NCI-H2029 treated with DMSO at 0.1 percent for 48 hours (cell line): ENCODE measurements around the gene CDCA4.

Source experiments
- DNase-seq: peaks from one replicate; lab custom pipeline; 2025; lab: John Stamatoyannopoulos, UW

Gene CDCA4

GRCh38 chr14:104989236-104989950 lies 31.5 kb downstream of the CDCA4 start:
- no peak for DNase-seq

- DNase-seq, result no peak
Observed at GRCh38 chr14:104986487-104987164, 34.3 kb downstream of the CDCA4 start.

DNA sequence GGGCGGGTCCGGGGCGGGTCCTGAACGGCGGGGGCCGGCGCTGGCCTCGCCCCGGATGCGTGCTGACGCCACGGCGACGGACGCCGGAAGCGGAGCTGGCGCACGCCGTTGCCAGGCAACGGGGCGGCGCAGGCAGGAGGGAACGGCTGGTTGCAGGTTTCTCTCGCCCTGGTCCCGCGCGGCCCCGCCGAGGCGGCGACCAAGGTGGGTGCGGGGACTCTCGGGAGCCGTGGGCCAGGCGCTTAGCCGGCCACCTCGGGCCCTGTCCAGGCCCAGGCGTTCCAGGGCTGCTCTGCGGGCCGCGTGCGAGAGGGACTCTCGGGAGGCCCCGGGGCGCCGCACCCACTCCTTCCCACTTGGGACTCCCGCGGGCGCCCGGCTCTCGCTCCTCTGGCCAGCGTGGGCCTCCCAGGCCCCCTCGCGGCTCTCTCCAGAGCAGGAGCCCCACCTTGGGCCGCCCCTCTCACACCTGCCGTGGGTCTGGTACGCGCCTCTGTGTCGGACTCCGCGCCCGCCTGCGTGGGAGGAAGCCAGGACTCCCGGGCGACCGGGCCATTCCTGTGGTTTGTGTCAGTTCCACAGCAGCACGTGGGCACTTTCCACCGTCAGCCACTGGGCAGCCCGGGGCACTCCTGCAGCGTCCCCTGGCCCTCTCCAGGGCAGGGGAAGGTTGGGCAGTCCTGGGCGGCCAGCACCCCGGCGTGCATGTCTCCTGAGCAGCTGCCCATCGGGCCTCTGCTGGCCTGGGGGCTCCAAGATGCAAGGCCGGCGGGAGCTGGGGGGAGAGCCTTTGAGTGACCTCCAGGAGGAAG lies 35.0 kb downstream of the CDCA4 start, which contains the start of gene CLBA1:
TSS of gene CLBA1 (plus strand) at position 114 of the 812 bp plus-strand sequence. CDS start at position 758, 644 bp downstream.
- no peak for DNase-seq

- DNase-seq, result no peak
Observed at GRCh38 chr14:104984056-104984894, 36.6 kb downstream of the CDCA4 start.

DNA sequence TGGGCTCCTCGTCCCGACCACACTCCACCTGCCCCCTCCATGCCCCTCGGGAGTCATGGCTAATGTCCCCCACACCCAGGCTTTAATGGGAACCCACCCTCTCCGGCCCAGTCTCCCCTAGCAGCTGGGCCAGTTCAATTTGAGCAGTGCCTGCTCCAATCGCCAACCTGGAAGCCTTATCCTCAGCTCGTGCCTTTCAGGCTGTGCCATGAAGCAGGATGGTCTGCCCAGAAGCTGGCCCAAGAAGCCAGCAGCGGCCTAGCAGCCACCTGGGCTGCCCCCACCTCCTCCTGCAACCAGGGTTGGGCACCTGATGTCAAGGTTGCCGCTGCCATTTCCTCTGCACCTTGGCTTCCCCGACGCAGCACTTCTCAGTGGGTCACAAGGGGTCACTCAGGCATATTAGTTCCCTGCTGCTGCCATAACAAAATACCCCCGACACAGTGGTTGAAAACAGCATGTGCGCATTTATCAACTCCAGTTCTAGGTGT lies 37.6 kb downstream of the CDCA4 start:
- DNase-seq, result no peak

- no peak for DNase-seq
Observed at GRCh38 chr14:104982548-104983230, 38.2 kb downstream of the CDCA4 start.

- no peak for DNase-seq
Observed at GRCh38 chr14:104981699-104982541, 39.0 kb downstream of the CDCA4 start.

GRCh38 chr14:104980611-104981531 lies 40.0 kb downstream of the CDCA4 start:
- no peak for DNase-seq

GRCh38 chr14:104979758-104980610 lies 40.9 kb downstream of the CDCA4 start:
- DNase-seq, result no peak

- no peak for DNase-seq
Observed at GRCh38 chr14:104978746-104979691, 41.9 kb downstream of the CDCA4 start.

DNA sequence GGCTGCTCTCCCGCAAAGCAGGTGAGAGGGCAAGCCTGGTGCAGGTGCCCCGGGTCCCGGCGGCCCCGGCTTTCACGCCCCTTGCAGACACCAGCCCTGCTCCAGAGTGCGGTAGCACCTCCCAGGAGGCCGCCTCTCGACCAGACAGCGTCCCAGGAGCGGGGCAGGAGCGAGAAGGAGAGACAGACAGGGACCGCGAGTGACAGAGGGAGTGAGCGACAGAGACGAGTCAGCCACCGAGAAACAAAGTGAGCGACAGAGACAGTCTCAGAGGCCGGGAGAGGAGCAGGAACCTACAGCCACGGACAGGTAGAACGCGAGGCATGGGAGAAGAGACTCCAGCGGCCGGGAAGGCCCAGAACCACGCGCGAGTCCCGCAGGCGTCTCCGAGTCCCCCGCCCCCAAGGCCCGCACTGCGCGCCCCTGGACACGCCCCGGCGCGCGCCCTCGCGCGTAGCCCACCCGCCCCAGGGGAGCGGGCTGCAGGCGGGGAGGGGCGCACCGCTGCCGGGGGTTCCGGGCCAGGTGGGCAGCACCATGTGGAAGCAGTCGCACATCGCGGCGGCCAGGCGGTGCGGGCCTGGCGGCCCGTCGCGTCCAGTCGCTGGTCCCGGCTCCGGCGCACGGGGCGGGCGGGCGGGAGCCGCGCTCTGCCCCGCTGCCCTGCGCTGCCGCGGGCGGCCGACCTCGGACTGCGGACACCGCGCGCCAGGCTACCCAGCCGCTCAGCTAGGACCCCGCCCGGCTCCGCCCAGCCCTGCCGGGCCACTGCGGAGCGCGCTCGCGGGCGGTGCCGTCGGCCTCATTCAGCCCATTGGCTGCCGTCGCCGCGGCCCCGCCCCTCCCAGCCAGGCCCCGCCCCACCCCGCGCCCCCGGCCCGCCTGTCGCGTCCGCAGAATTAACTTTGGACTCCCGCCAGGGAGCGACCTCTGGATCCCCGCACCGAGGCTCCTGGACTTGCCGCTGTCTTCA lies 42.9 kb downstream of the CDCA4 start, which contains the start of gene AHNAK2:
TSS of gene AHNAK2 (minus strand) at position 694 of the 973 bp plus-strand sequence. CDS start at position 557, 137 bp downstream.
- DNase-seq, result no peak

DNA sequence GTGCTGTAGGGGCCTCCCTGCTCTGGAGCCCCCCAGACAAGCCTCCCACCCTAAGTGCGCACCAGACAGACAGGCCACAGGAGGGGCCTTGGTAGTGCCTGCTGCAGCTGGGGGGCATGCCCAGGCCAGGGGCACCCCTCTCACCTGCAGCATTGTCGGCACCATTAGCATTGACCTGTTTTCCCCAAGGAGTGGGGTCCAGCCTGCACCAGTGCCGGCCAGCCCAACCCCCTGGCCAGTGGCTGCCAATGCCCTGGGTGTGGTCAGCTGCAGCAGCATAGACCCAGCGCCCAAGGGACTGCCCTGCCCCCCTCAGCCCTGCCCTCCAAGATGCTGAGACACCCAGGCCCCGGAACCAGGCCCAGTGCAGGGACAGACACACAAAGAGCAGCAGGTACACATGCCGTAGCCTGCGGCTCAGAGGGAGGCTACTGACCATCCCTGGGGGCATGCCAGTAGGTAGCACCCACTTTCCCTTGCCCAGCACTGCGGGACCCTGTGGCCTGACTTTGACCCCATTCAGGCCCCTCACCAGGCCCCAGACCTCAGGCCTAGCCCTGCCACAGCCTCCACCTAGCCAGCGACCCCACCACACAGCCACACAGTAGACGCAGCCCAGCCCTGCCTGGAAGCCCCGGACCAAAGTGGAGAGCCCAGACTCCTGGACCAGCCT lies 43.7 kb downstream of the CDCA4 start:
- no peak for DNase-seq

- no peak for DNase-seq
Observed at GRCh38 chr14:104976198-104977007, 44.5 kb downstream of the CDCA4 start.
